Calu3 (cell line): ENCODE results near the gene UTRN. TPM values are rescaled to one million over a fixed set of nuclear protein-coding genes. Genes with fewer than 3 reads are reported as not detected.

Experiments
- BruUV-seq: library from RNA; stranded (reverse); fragments of 400-500 nt; replicated peaks from 2 replicates; lab custom pipeline; 2021; lab: Mats Ljungman, UMichigan
- CTCF ChIA-PET: fragments of 300-600 bp; sonication (Branson Sonifier 250); formaldehyde crosslinking; loops from one replicate; lab custom pipeline; 2022; ENCODE audit warnings: antibody characterized with exemption; lab: Charles Lee
- DNase-seq: peaks from one replicate; pipeline ENCODE4 v3.0.0; 2022
- H3K27ac Mint-ChIP-seq: one replicate; pipeline ENCODE4 v1.8.0; 2022; ENCODE audit warnings: mixed read lengths; ENCODE audit not compliant: unreplicated experiment
- H3K27me3 Mint-ChIP-seq: one replicate; pipeline ENCODE4 v1.8.0; 2022; ENCODE audit warnings: mixed read lengths; ENCODE audit not compliant: unreplicated experiment
- H3K36me3 Mint-ChIP-seq: one replicate; pipeline ENCODE4 v1.8.0; 2022; ENCODE audit warnings: mild to moderate bottlenecking, moderate library complexity, mixed read lengths; ENCODE audit not compliant: insufficient read depth, unreplicated experiment
- H3K4me1 Mint-ChIP-seq: one replicate; pipeline ENCODE4 v1.8.0; 2022; ENCODE audit warnings: mild to moderate bottlenecking, low read depth, mixed read lengths; ENCODE audit not compliant: unreplicated experiment
- H3K4me3 Mint-ChIP-seq: one replicate; pipeline ENCODE4 v1.8.0; 2022; ENCODE audit warnings: mild to moderate bottlenecking, low read depth, moderate library complexity, mixed read lengths; ENCODE audit not compliant: unreplicated experiment
- H3K9me3 Mint-ChIP-seq: one replicate; pipeline ENCODE4 v1.8.0; 2022; ENCODE audit warnings: low read depth, mixed read lengths; ENCODE audit not compliant: unreplicated experiment
- CTCF ChIP-seq: fragments of 200-600 bp; IDR thresholded peaks from one replicate; pipeline ENCODE4 v1.8.0; 2022; ENCODE audit warnings: antibody characterized with exemption; ENCODE audit not compliant: unreplicated experiment
- intact Hi-C: fragments of 100-400 bp; cut with micrococcal nuclease; formaldehyde crosslinking; loops from one replicate; pipeline ENCODE4 v1.10.0; 2022; ENCODE audit not compliant: unreplicated experiment
- total RNA-seq: library from RNA; stranded (reverse); gene quantifications from 2 replicates; pipeline ENCODE4 v1.2.3, GENCODE V29; 2022

The UTRN gene
- total RNA-seq, 1 experiment from 2014 or later = 109 TPM

- H3K27me3 Mint-ChIP-seq = no peaks in the 10 kb centered on the region
- H3K27ac Mint-ChIP-seq = peak overlapping the region; percentile 85
- CTCF ChIA-PET = interaction anchor here (1.4 kb wide), 1 partner anchor 14 kb away, joined by 3 read pairs; no protein-coding TSS in a partner anchor
- H3K9me3 Mint-ChIP-seq = no peaks in the 10 kb centered on the region
- no peaks in the 10 kb centered on the region for H3K36me3 Mint-ChIP-seq
- H3K4me1 Mint-ChIP-seq = peaks cover 14% of the 10 kb centered on the region
- no TSS peak for BruUV-seq
- peak; percentile 42 for DNase-seq
- TF ChIP-seq CTCF = no peak
- intact Hi-C loops = loop anchor here (2.0 to 10.0 kb wide), 2 partner anchors 20 to 220 kb away; partner anchors contain the start of gene UTRN
- H3K4me3 Mint-ChIP-seq = peak overlapping the region; percentile 52
Observed at GRCh38 chr6:144265061-144265357, 20.1 kb upstream of the UTRN start.

- Mint-ChIP-seq H3K4me1 (peaks cover 10% of the 10 kb centered on the region), H3K36me3 (no peaks in the 10 kb centered on the region), H3K4me3 (no peak overlapping the region), H3K27me3 (no peaks in the 10 kb centered on the region), H3K27ac (peak overlapping the region; percentile 85), H3K9me3 (no peaks in the 10 kb centered on the region)
- no peak for TF ChIP-seq CTCF
- BruUV-seq = no TSS peak
- intact Hi-C loops = loop anchor here (2.0 to 10.0 kb wide), 2 partner anchors 19 to 219 kb away; partner anchors contain the start of gene UTRN
- CTCF ChIA-PET = interaction anchor here (1.4 kb wide), 1 partner anchor 14 kb away, joined by 3 read pairs; no protein-coding TSS in a partner anchor
- peak; percentile 24 for DNase-seq
Observed at GRCh38 chr6:144265390-144265789, 19.7 kb upstream of the UTRN start.

- intact Hi-C loops = loop anchor here (10.0 kb wide), 1 partner anchor 219 kb away; no protein-coding TSS in a partner anchor
- H3K9me3 Mint-ChIP-seq = no peaks in the 10 kb centered on the region
- peak; percentile 55 for DNase-seq
- no peak for TF ChIP-seq CTCF
- peaks cover 7% of the 10 kb centered on the region for H3K4me1 Mint-ChIP-seq
- H3K27ac Mint-ChIP-seq = no peak overlapping the region
- CTCF ChIA-PET = no interaction called here
- no peaks in the 10 kb centered on the region for H3K27me3 Mint-ChIP-seq
- BruUV-seq = no TSS peak
- no peaks in the 10 kb centered on the region for H3K36me3 Mint-ChIP-seq
- no peak overlapping the region for H3K4me3 Mint-ChIP-seq
Observed at GRCh38 chr6:144266091-144266649, 19.0 kb upstream of the UTRN start.

- CTCF ChIA-PET = no interaction called here
- TF ChIP-seq CTCF = no peak
- H3K36me3 Mint-ChIP-seq = no peaks in the 10 kb centered on the region
Observed at GRCh38 chr6:144268794-144269349, 16.3 kb upstream of the UTRN start.

More at GRCh38 chr6:144268794-144269349, 16.3 kb upstream of the UTRN start:
- DNase-seq = no peak
- intact Hi-C loops = loop anchor here (10.0 kb wide), 1 partner anchor 216 kb away; no protein-coding TSS in a partner anchor
- peaks cover 7% of the 10 kb centered on the region for H3K4me1 Mint-ChIP-seq
- no peaks in the 10 kb centered on the region for H3K9me3 Mint-ChIP-seq
- no peak overlapping the region for H3K27ac Mint-ChIP-seq
- no peaks in the 10 kb centered on the region for H3K27me3 Mint-ChIP-seq
- BruUV-seq = no TSS peak
- no peak overlapping the region for H3K4me3 Mint-ChIP-seq
